Mucosa of rectum (tissue), 2 donors: Measurements from ENCODE around the gene NKX2-2.
A peak's percentile ranks its signal among the peaks of the same experiment; 100 is the strongest.

ENCODE experiments used
- H3K27ac ChIP-seq, 2 donors: one replicate each; pipeline ENCODE4 v1.7.0; 2013; ENCODE audit warnings: inconsistent platforms in 2 of 2, low read depth in 2 of 2, low read length in 2 of 2
- H3K27me3 ChIP-seq, 2 donors: one replicate each; pipeline ENCODE4 v1.7.0; 2013; ENCODE audit warnings: low read length in 2 of 2; ENCODE audit not compliant: control insufficient read depth in 2 of 2, insufficient read depth in 2 of 2
- H3K36me3 ChIP-seq, 2 donors: one replicate each; pipeline ENCODE4 v1.7.0; 2013; ENCODE audit warnings: low read length in 2 of 2; ENCODE audit not compliant: control insufficient read depth in 2 of 2, insufficient read depth in 2 of 2
- H3K4me1 ChIP-seq, 2 donors: one replicate each; pipeline ENCODE4 v1.7.0; 2013; ENCODE audit warnings: low read length in 2 of 2, mild to moderate bottlenecking in 1 of 2; ENCODE audit not compliant: control insufficient read depth in 2 of 2, insufficient read depth in 2 of 2
- H3K4me3 ChIP-seq, 2 donors: one replicate each; pipeline ENCODE4 v1.7.0; 2013; ENCODE audit warnings: low read length in 2 of 2
- H3K9ac ChIP-seq, 2 donors: one replicate each; pipeline ENCODE4 v1.7.0; 2013; ENCODE audit warnings: low read length in 2 of 2, low read depth in 1 of 2, mild to moderate bottlenecking in 1 of 2
- H3K9me3 ChIP-seq, 2 donors: one replicate each; pipeline ENCODE4 v1.7.0; 2013; ENCODE audit warnings: low read length in 2 of 2; ENCODE audit not compliant: control insufficient read depth in 2 of 2
- donor health status: healthy.
- donor health status: Normal muscosa, but diverticular disease.

Gene NKX2-2

GRCh38 chr20:21516180-21516567 is 2.3 kb upstream of the NKX2-2 start:
- Histone ChIP-seq H3K9ac (no peak overlapping the region), H3K36me3 (no peaks in the 10 kb centered on the region), H3K27ac (no peak overlapping the region), H3K9me3 (no peaks in the 10 kb centered on the region), H3K4me1 (no peaks in the 10 kb centered on the region), H3K27me3 (peaks cover 60 to 70% of the 10 kb centered on the region in 2 donors), H3K4me3 (no peak overlapping the region)

- Histone ChIP-seq H3K36me3 (no peaks in the 10 kb centered on the region), H3K4me3 (no peak overlapping the region), H3K9me3 (no peaks in the 10 kb centered on the region), H3K9ac (no peak overlapping the region), H3K27ac (no peak overlapping the region), H3K27me3 (peaks cover 58 to 64% of the 10 kb centered on the region in 2 donors), H3K4me1 (no peaks in the 10 kb centered on the region)
These were observed 1.7 kb upstream of the NKX2-2 start for GRCh38 chr20:21515300-21516179.

- Histone ChIP-seq H3K9ac (no peak overlapping the region), H3K9me3 (no peaks in the 10 kb centered on the region), H3K36me3 (no peaks in the 10 kb centered on the region), H3K27me3 (peaks cover 55 to 62% of the 10 kb centered on the region in 2 donors), H3K27ac (no peak overlapping the region), H3K4me3 (no peak overlapping the region), H3K4me1 (peaks cover 0 to 2% of the 10 kb centered on the region in 2 donors)
These were observed 838 bp upstream of the NKX2-2 start for GRCh38 chr20:21514553-21515251.

GRCh38 chr20:21513181-21513663 is 642 bp downstream of the NKX2-2 start:
- Histone ChIP-seq H3K9ac (no peak overlapping the region), H3K9me3 (no peaks in the 10 kb centered on the region), H3K27ac (no peak overlapping the region), H3K27me3 (peaks cover 57 to 59% of the 10 kb centered on the region in 2 donors), H3K4me3 (no peak overlapping the region), H3K4me1 (peaks cover 0 to 2% of the 10 kb centered on the region in 2 donors), H3K36me3 (no peaks in the 10 kb centered on the region)

- Histone ChIP-seq H3K4me3 (no peak overlapping the region), H3K9me3 (no peaks in the 10 kb centered on the region), H3K27ac (no peak overlapping the region), H3K4me1 (peaks cover 0 to 2% of the 10 kb centered on the region in 2 donors), H3K27me3 (peaks cover 56 to 60% of the 10 kb centered on the region in 2 donors), H3K36me3 (no peaks in the 10 kb centered on the region), H3K9ac (no peak overlapping the region)
These were observed 1.2 kb downstream of the NKX2-2 start for GRCh38 chr20:21512634-21513180.

GRCh38 chr20:21511850-21512633 is 1.8 kb downstream of the NKX2-2 start:
- no peak overlapping the region for H3K27ac ChIP-seq
- no peaks in the 10 kb centered on the region for H3K36me3 ChIP-seq
- H3K9me3 ChIP-seq = no peaks in the 10 kb centered on the region
- peaks cover 54 to 60% of the 10 kb centered on the region in 2 donors for H3K27me3 ChIP-seq
- no peak overlapping the region for H3K9ac ChIP-seq
- peaks cover 0 to 2% of the 10 kb centered on the region in 2 donors for H3K4me1 ChIP-seq
- H3K4me3 ChIP-seq = no peak overlapping the region

GRCh38 chr20:21511485-21511849 is 2.4 kb downstream of the NKX2-2 start:
- Histone ChIP-seq H3K9ac (no peak overlapping the region), H3K27me3 (peaks cover 54 to 57% of the 10 kb centered on the region in 2 donors), H3K9me3 (no peaks in the 10 kb centered on the region), H3K4me3 (no peak overlapping the region), H3K4me1 (peaks cover 0 to 2% of the 10 kb centered on the region in 2 donors), H3K27ac (no peak overlapping the region), H3K36me3 (no peaks in the 10 kb centered on the region)

GRCh38 chr20:21510414-21511384 is 3.2 kb downstream of the NKX2-2 start:
- no peak overlapping the region for H3K27ac ChIP-seq
- H3K36me3 ChIP-seq = no peaks in the 10 kb centered on the region
- peaks cover 3 to 5% of the 10 kb centered on the region in 2 donors for H3K4me1 ChIP-seq
- peaks cover 51 to 54% of the 10 kb centered on the region in 2 donors for H3K27me3 ChIP-seq
- peak overlapping the region in 1 of 2 donors; percentile 45 for H3K4me3 ChIP-seq
- H3K9ac ChIP-seq = no peak overlapping the region
- H3K9me3 ChIP-seq = no peaks in the 10 kb centered on the region
